Measurements from ENCODE around the gene CFAP221.

CFAP221 gene

GRCh38 chr2:119647440-119648169, 103.4 kb downstream of the CFAP221 start:
- DNase-seq: no peak

- no peak for DNase-seq
Observed at GRCh38 chr2:119649364-119649917, 105.2 kb downstream of the CFAP221 start.

GRCh38 chr2:119650206-119650605, 106.0 kb downstream of the CFAP221 start:
- DNase-seq: no peak

GRCh38 chr2:119650846-119651370, 106.7 kb downstream of the CFAP221 start:
- no peak for DNase-seq

- DNase-seq: no peak
Observed at GRCh38 chr2:119657466-119658145, 113.4 kb downstream of the CFAP221 start.

GRCh38 chr2:119659601-119660342, 115.5 kb downstream of the CFAP221 start:
- DNase-seq: peak; percentile 49

- no peak for DNase-seq
Observed at GRCh38 chr2:119660343-119660658, 116.1 kb downstream of the CFAP221 start.

GRCh38 chr2:119662297-119662696, 118.0 kb downstream of the CFAP221 start:
- DNase-seq: no peak

- DNase-seq: no peak
Observed at GRCh38 chr2:119668546-119668945, 124.3 kb downstream of the CFAP221 start.

- no peak for DNase-seq
Observed at GRCh38 chr2:119671016-119671415, 126.8 kb downstream of the CFAP221 start.

GRCh38 chr2:119671752-119672151, 127.5 kb downstream of the CFAP221 start:
- DNase-seq: no peak

GRCh38 chr2:119672161-119672862, 128.1 kb downstream of the CFAP221 start:
- no peak for DNase-seq

GRCh38 chr2:119673796-119674195, 129.5 kb downstream of the CFAP221 start:
- no peak for DNase-seq

- DNase-seq: no peak
Observed at GRCh38 chr2:119674711-119675500, 130.7 kb downstream of the CFAP221 start.

- no peak for DNase-seq
Observed at GRCh38 chr2:119678021-119678656, 133.9 kb downstream of the CFAP221 start.

- DNase-seq: peak; percentile 21
Observed at GRCh38 chr2:119679526-119679837, 135.2 kb downstream of the CFAP221 start.

- DNase-seq: no peak
Observed at GRCh38 chr2:119679846-119680245, 135.6 kb downstream of the CFAP221 start.

GRCh38 chr2:119680457-119681202, 136.4 kb downstream of the CFAP221 start:
- DNase-seq: no peak

GRCh38 chr2:119681203-119681867, 137.1 kb downstream of the CFAP221 start:
- no peak for DNase-seq

GRCh38 chr2:119681868-119682220, 137.6 kb downstream of the CFAP221 start:
- DNase-seq: no peak
